HepG2 (cell line): ENCODE measurements around the gene TCFL5.

ENCODE experiments used
- CREB1 ChIP-seq, 2 experiments: fragments of 450-650 bp in 1 of 2; IDR thresholded peaks; 2 replicates each; pipeline ENCODE4 v1.6.1; 2016 to 2017; ENCODE audit warnings: control low read depth in 1 of 2, mild to moderate bottlenecking in 1 of 2, missing compliant biosample characterization in 1 of 2, missing genetic modification characterization in 1 of 2
- NR1H2 ChIP-seq: sonication (generic); formaldehyde crosslinking; IDR thresholded peaks from 2 replicates; pipeline ENCODE4 v1.8.1; 2022; ENCODE audit warnings: low read depth, missing genetic modification reagents, borderline replicate concordance
- TF ChIP-seq, protein P1 (sequence below): sonication (generic); formaldehyde crosslinking; IDR thresholded peaks from 2 replicates; pipeline ENCODE4 v1.5.1; 2020; ENCODE audit warnings: mild to moderate bottlenecking, missing genetic modification reagents, moderate library complexity

DNA sequence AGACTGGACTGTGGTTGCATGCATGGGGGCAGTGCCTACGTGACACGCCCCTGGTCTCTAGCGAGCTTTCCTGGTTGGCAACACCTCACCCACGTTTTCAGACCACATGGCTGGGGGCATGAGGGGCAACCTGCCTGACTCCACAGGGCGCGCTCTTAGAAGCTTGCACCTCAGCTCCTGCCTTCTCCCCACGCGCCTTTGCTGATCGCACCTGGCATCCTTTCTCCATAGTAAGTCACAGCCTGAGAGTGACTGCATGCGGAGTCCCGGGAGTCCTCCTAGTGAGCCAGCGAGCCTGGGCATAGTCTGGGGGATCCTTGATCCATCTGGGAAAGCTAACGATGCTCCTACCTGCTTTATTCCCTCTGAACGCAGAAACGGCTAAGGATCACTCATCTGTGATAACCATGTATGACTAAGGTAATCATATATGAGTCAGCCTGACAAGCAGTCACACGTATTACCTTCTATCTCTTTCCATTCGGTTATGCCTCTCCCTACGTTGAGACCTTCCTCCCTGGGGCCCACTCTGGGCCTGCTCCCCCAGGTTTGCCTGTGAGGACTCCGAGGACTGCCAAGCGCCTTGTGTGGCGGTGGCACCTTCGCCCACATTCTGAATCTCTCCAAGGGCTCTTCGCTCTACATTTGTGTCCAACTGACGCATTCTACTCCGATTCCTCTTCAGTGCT, 4.5 kb downstream of the TCFL5 start:
- TF ChIP-seq, protein P1, sequence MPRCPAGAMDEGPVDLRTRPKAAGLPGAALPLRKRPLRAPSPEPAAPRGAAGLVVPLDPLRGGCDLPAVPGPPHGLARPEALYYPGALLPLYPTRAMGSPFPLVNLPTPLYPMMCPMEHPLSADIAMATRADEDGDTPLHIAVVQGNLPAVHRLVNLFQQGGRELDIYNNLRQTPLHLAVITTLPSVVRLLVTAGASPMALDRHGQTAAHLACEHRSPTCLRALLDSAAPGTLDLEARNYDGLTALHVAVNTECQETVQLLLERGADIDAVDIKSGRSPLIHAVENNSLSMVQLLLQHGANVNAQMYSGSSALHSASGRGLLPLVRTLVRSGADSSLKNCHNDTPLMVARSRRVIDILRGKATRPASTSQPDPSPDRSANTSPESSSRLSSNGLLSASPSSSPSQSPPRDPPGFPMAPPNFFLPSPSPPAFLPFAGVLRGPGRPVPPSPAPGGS: no peak
- TF ChIP-seq NR1H2 (CRISPR knock-in tag) (no peak), CREB1 (IDR thresholded peaks at IDR 0.05) (no peak), CREB1 (CRISPR knock-in tag; IDR thresholded peaks at IDR 0.05) (no peak)
